ENCODE results near the gene ZER1.

GRCh38 chr9:128762671-128763449 is 8.9 kb downstream of the ZER1 start:
- TF ChIP-seq CTCF (IDR thresholded peaks at IDR 0.05 in 4 of 5, conservative IDR thresholded peaks at IDR 0.05 in 1 of 5): no peak
- TF ChIP-seq POLR2A (IDR thresholded peaks at IDR 0.05): no peak

Measured in gastrocnemius medialis (tissue), 4 donors.